Skeletal muscle tissue (tissue), 4 donors: Measurements from ENCODE around the gene CEP41. TPM values are rescaled to one million over a fixed set of nuclear protein-coding genes. Genes with fewer than 3 reads are reported as not detected.
A peak's percentile ranks its signal among the peaks of the same experiment; 100 is the strongest.
"Not testable (repeated sequence)": the region's sequence is repeated elsewhere in the genome, so short reads cannot be mapped to it uniquely, and the experiment has no call there.

Experiments used
- H3K27ac ChIP-seq: one replicate; pipeline ENCODE4 v1.7.0; 2013; ENCODE audit warnings: mild to moderate bottlenecking, low read depth, low read length, inconsistent platforms
- H3K27me3 ChIP-seq, 3 donors: one replicate each; pipeline ENCODE4 v1.7.0; 2013; ENCODE audit warnings: low read length in 3 of 3; ENCODE audit not compliant: control insufficient read depth in 3 of 3, insufficient read depth in 3 of 3
- H3K36me3 ChIP-seq, 3 donors: one replicate each; pipeline ENCODE4 v1.7.0; 2013; ENCODE audit warnings: low read length in 3 of 3; ENCODE audit not compliant: control insufficient read depth in 3 of 3, insufficient read depth in 3 of 3
- H3K4me1 ChIP-seq, 3 donors: one replicate each; pipeline ENCODE4 v1.7.0; 2013; ENCODE audit warnings: low read length in 3 of 3, mild to moderate bottlenecking in 3 of 3; ENCODE audit not compliant: control insufficient read depth in 3 of 3, insufficient read depth in 3 of 3
- H3K4me3 ChIP-seq, 3 donors: one replicate each; pipeline ENCODE4 v1.7.0; 2013; ENCODE audit warnings: low read length in 3 of 3
- H3K9ac ChIP-seq, 3 donors: one replicate each; pipeline ENCODE4 v1.7.0; 2013; ENCODE audit warnings: low read length in 3 of 3, mild to moderate bottlenecking in 3 of 3, moderate library complexity in 2 of 3, low read depth in 1 of 3
- H3K9me3 ChIP-seq, 3 donors: one replicate each; pipeline ENCODE4 v1.7.0; 2013; ENCODE audit warnings: low read length in 3 of 3; ENCODE audit not compliant: control insufficient read depth in 3 of 3
- total RNA-seq: library from RNA; depleted of rRNA; stranded (reverse); fragments of >200 nt; gene quantifications from one replicate; pipeline ENCODE4 v1.2.3, GENCODE V29; 2014
- donor health status: Osteomylitis.

Gene CEP41
- total RNA-seq, 1 donor from 2014 or later: 7.8 TPM

- H3K9me3 ChIP-seq: no peaks in the 10 kb centered on the region
- H3K4me1 ChIP-seq: peaks cover 18 to 23% (median 23%) of the 10 kb centered on the region in 3 donors
- H3K4me3 ChIP-seq: no peak overlapping the region
- H3K27me3 ChIP-seq: no peaks in the 10 kb centered on the region
- H3K9ac ChIP-seq: no peak overlapping the region
- no peak overlapping the region for H3K27ac ChIP-seq
- no peaks in the 10 kb centered on the region for H3K36me3 ChIP-seq
Observed at GRCh38 chr7:130377178-130377577, 63.6 kb downstream of the CEP41 start.

DNA sequence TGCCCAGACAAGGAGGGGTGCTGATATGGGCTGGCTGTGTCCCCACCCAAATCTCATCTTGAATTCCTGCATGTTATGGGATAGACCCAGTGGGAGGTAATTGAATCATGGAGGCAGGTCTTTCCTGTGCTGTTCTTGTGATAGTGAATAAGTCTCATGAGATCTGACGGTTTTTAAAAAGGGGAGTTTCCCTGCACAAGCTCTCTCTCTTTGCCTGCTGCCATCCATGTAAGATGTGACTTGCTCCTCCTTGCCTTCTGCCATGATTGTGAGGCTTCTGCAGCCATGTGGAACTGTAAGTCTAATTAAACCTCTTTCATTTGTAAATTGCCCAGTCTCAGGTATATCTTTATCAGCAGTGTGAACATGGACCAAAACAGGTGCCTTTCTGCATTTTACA lies 64.4 kb downstream of the CEP41 start:
- H3K4me1 ChIP-seq: peaks cover 18 to 23% (median 23%) of the 10 kb centered on the region in 3 donors
- H3K9me3 ChIP-seq, H3K27ac ChIP-seq, H3K4me3 ChIP-seq, H3K36me3 ChIP-seq, H3K27me3 ChIP-seq, H3K9ac ChIP-seq: not testable (repeated sequence)

- H3K36me3 ChIP-seq: no peaks in the 10 kb centered on the region
- no peaks in the 10 kb centered on the region for H3K9me3 ChIP-seq
- H3K27me3 ChIP-seq: no peaks in the 10 kb centered on the region
- H3K27ac ChIP-seq: peak overlapping the region; percentile 83
- H3K4me1 ChIP-seq: peaks cover 20 to 30% (median 26%) of the 10 kb centered on the region in 3 donors
- no peak overlapping the region for H3K4me3 ChIP-seq
- peak overlapping the region in 1 of 3 donors; percentile 72 for H3K9ac ChIP-seq
Observed at GRCh38 chr7:130374507-130374906, 66.3 kb downstream of the CEP41 start.

DNA sequence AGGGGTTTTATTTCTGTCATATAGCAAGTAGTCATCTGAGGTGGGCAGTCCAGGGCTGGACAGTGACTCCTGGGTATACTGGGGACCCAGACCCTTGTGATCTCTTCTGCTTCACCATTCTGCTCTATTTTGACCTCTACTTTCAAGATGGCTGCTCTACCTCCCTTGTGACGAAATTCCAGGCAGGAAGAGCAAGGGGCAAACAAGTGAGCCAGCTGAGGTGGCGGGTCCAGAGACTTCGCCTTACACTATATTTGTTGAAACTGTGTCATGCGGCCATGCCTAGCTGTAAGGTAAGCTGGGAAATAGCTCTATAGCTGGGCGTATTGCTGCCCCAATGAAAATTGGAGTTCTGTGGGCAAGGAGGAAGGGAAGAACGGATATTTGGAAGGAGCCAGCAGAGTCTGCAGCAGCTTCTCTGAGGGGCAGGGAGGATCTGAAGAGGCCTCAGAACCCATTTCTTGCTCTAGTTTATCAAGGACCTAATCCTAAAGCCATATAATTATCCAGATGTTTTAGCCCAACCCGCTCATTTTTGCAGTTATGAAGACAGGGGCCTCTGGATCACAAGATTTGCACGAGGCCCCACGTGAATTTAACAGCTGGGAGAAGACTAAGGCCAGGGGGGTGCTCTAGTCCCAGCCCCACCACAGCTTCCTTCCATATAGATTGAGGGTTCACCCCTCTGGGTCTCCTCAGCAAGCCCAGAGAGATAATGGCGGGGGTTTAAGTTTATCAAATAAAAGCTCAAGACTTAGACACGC lies 68.2 kb downstream of the CEP41 start:
- H3K9ac ChIP-seq: no peak overlapping the region
- peak overlapping the region; percentile 83 for H3K27ac ChIP-seq
- H3K9me3 ChIP-seq: no peaks in the 10 kb centered on the region
- no peaks in the 10 kb centered on the region for H3K27me3 ChIP-seq
- peaks cover 26 to 46% (median 44%) of the 10 kb centered on the region in 3 donors for H3K4me1 ChIP-seq
- H3K36me3 ChIP-seq: no peaks in the 10 kb centered on the region
- no peak overlapping the region for H3K4me3 ChIP-seq

DNA sequence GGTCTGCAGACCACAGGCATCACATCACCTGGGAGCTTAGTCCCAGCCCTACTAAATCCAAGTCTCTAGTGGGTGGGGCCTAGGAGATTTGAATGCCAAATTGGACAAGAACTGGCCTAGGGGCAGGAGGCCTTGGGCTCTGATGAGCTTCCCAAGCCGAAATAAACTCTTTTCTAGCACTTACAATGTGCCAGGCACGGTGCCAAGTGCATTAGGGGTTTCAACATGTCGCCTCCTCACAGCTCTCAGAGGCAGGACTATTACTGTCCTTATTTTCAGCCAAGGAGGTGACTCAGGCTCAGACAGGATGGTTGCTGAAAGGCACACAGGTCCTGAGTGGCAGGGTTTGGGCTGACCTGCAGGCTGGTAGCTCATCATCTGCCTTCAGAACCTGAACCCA lies 69.8 kb downstream of the CEP41 start:
- H3K27ac ChIP-seq: peak overlapping the region; percentile 83
- H3K4me1 ChIP-seq: peaks cover 39 to 53% (median 51%) of the 10 kb centered on the region in 3 donors
- H3K9ac ChIP-seq: no peak overlapping the region
- no peak overlapping the region for H3K4me3 ChIP-seq
- H3K27me3 ChIP-seq: no peaks in the 10 kb centered on the region
- no peaks in the 10 kb centered on the region for H3K9me3 ChIP-seq
- no peaks in the 10 kb centered on the region for H3K36me3 ChIP-seq

DNA sequence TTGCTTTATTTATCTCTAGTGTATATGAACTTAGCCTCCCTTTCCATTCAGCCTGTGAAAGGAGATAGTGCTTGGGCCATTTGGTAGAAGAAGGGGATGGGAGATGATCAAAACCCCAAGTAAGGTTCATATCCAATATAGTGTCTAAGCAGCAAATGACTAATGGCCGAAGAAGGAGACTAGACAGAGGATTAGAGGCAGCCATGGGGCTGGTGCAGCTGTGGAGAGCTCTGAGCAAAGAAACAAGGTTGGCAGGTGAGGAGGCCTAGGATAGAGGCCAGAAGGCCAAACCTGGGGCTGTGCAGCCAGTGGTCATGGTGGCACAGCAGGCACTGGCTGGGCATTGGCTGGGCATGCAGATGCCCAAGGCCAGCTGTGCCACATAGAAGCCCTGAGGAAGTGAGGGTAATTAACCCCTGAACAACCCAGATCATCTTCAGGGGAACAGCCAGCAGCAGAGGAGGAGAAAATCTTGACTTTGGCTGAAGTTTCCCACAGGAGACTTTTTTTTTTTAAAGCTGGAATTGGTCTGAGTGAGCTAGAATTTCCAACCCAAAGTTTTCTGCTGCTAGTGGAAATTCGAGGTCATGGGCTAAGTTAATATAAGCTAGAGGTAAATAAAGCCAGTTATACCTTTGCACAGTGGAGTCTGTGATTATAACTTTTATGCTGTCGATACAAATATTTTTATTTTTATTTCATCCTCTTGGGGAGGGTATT lies 70.8 kb downstream of the CEP41 start:
- Histone ChIP-seq H3K27me3 (no peaks in the 10 kb centered on the region), H3K9ac (no peak overlapping the region), H3K9me3 (no peaks in the 10 kb centered on the region), H3K27ac (peak overlapping the region; percentile 83), H3K36me3 (no peaks in the 10 kb centered on the region), H3K4me3 (no peak overlapping the region), H3K4me1 (peaks cover 49 to 63% (median 60%) of the 10 kb centered on the region in 3 donors)

DNA sequence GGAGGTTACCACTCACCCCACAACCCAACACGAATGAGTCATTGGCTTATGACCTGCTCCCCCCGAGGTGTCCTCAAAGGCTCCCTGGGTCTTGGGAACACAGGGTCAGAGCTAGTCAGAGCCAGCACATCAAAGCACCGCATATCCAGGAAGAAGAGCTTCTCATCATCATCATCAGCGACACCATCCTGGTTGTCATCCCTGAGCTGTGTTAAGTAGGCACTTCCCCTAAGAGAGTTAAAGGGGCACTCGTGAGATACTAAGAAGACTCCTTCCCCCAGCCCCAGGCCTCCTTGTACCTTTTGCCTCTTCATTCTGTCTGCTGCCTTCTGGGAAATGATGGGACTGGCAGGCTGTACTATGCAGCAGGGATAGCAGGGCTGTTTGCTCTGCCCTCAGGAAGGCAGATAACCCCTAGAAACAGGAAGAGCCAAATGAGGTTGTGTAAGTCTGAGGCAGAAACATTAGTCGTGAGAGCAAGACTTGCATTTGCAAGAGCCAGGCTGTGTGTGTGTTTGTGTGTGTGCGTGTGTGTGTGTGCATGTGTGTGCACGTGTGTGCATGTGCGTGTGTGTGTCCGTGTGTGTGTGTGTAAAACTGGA lies 71.6 kb downstream of the CEP41 start:
- Histone ChIP-seq H3K4me3 (peak overlapping the region in 1 of 3 donors; percentile 2), H3K36me3 (no peaks in the 10 kb centered on the region), H3K27ac (peak overlapping the region; percentile 83), H3K4me1 (peaks cover 50 to 69% (median 65%) of the 10 kb centered on the region in 3 donors), H3K9ac (no peak overlapping the region), H3K9me3 (no peaks in the 10 kb centered on the region), H3K27me3 (no peaks in the 10 kb centered on the region)

DNA sequence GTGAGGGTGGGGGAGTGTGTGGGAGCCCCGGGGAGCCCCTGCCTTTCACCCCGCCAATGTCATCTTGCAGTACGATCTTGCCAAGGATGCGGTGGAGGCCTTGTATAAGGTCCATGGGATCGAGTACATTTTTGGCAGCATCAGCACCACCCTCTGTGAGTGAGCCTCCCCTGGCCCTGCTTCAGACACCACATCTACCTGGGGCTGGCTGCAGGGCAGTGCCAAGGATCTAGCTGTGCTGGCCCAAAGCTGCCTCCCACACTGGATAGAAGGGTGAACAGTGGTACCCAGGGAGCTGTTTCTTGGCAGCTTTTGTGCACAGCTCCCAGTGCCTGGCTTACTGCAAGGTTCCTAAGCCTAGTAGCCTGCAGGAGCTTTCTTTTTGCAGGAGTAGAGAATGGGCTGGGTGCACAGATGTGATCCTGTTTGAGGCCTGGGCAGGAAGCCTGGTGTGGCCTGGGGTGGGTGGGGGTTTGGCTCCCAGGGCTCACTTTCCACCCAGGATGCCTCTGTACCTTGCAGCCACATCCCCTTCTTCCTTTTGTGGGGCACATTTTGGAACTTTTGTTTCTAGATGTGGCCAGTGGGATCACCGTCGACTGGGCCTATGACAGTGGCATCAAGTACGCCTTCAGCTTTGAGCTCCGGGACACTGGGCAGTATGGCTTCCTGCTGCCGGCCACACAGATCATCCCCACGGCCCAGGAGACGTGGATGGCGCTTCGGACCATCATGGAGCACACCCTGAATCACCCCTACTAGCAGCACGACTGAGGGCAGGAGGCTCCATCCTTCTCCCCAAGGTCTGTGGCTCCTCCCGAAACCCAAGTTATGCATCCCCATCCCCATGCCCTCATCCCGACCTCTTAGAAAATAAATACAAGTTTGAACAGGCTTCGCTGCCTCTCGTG lies 72.7 kb downstream of the CEP41 start:
- H3K4me1 ChIP-seq: peaks cover 41 to 65% (median 63%) of the 10 kb centered on the region in 3 donors
- no peaks in the 10 kb centered on the region for H3K9me3 ChIP-seq
- peak overlapping the region; percentile 83 for H3K27ac ChIP-seq

DNA sequence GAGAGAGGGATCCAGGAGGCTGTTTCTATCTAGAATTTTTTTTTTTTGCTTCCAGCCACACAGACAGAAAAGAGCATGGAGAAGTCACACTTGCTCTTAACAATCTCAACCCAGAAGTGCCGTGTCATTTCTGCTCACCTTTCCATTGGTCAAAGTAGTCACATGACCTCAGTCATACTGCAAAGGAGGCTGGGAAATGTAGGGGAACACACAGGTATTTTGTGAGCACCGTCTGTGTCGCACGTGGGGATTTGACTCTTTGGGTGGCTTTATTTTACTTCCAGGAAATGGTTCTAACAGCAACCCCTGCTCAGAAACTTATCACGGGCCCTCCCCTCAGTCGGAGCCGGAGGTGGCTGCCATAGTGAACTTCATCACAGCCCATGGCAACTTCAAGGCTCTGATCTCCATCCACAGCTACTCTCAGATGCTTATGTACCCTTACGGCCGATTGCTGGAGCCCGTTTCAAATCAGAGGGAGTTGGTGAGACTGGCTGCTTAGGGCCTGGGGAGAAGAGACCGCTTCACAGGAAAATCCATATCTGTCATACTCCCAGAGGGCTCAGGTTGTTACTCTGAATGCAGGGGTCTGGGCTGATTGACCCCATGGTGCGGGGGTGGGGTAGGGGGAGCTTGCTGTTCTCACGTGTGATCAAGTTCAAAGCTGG lies 73.6 kb downstream of the CEP41 start:
- Histone ChIP-seq H3K9me3 (no peaks in the 10 kb centered on the region), H3K4me3 (no peak overlapping the region), H3K9ac (peak overlapping the region in 1 of 3 donors; percentile 43), H3K36me3 (no peaks in the 10 kb centered on the region), H3K27me3 (no peaks in the 10 kb centered on the region), H3K4me1 (peaks cover 46 to 64% (median 60%) of the 10 kb centered on the region in 3 donors), H3K27ac (no peak overlapping the region)

More for the DNA sequence above, 72.7 kb downstream of the CEP41 start:
- H3K27me3 ChIP-seq: no peaks in the 10 kb centered on the region
- H3K36me3 ChIP-seq: no peaks in the 10 kb centered on the region
- H3K4me3 ChIP-seq: no peak overlapping the region
- H3K9ac ChIP-seq: no peak overlapping the region
